ENCODE measurements around the gene CTCF.

CTCF gene

DNA sequence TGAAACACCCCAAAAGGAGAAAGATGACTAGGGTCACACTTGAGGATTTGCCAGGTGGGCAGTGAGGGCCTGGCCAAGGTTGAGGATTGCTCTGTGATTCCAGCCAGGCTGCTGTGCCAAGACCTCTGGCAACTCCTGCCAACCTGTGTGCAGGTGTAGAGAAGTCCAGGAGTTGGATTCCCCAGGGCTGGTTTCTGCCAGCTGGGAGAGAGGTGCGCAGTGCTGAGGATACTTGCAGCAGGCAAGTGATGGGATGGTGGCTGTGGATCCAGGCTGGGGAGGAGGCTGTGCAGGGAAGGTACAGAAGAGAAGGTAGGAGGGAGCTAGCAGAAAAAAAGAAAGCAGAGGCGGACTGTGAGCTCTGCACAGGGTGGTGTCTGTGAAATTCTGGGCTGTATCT, 27.1 kb upstream of the CTCF start:
- no peak for DNase-seq

DNA sequence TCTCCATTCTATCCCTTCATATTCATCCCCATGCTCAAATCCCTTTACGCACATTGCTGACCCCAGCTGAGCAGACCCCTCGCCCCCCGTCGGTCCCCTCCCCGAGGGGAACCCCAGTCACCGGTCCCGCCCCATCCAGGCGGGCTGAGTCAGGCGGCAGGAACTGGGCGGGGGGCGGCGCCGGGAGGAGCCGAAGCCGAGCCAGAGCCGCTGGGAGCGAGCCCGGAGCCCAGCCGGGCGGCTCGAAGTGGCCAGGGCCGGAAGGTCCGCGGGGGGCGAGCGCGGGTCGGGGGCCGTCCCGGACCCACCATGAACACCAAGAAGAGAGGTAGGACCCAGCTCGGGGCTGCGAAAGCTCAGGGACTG, 25.1 kb upstream of the CTCF start:
- DNase-seq, result peak; percentile 50

DNA sequence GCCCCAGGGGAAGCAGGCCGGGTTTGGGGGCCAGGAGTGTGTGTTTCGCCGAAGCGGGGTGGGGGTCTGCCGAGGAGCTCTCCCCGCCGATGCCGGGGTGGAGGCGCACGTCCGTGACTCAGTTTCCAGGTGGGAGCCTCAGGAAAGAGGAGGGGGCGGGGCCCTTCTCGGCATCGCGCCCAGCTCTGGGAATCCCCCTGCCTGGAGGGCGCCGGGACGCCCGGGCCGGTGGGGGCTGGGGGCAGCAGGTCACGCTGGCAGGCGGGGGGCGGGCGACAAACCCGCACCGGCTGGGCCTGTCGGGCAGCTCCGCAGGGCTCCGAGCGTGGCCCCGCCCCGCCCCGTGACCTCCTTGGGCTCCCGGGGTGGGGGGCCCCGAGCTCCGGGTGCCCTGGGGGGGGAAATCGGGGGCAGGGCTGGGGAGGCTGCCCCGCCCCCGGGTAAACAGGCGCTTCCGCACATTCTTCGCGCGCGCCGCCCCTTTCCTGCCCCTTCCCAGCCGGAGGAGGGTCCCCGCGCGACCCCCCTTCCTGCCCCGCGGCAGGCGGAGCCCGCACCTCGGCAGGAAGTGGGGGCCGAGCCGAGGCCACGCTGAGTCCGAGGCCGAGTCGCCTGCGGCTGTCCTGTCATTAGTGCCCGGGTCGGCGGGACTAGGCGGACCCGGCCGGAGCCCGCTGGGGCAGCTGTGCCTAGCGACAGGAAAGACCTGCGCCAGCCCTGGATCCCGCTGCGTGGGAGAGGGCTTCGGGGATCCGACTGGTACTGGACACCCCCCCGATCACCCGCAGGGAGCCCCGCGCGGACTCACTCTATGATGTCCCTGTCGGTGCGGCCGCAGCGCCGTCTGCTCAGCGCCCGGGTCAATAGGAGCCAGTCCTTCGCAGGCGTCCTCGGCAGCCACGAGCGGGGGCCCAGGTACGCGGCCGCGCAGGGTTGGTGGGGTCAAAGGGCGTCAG, 24.4 kb upstream of the CTCF start:
- no peak for DNase-seq

DNA sequence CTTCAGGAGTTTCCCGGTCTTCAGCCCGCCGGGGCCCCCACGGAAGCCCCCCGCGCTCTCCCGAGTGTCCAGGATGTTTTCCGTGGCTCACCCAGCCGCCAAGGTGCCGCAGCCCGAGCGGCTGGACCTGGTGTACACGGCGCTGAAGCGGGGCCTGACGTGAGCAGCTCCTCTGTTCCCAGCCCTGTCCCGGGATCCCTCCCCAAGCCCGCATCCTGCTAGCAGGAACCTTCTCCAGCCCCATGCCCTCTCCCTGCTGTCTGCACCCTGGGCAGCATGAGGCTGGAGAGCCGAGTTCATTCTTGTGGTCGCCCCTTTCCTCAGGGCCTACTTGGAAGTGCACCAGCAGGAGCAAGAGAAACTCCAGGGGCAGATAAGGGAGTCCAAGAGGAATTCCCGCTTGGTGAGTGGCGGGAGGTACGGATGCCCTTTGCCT, 23.6 kb upstream of the CTCF start:
- no peak for DNase-seq

DNA sequence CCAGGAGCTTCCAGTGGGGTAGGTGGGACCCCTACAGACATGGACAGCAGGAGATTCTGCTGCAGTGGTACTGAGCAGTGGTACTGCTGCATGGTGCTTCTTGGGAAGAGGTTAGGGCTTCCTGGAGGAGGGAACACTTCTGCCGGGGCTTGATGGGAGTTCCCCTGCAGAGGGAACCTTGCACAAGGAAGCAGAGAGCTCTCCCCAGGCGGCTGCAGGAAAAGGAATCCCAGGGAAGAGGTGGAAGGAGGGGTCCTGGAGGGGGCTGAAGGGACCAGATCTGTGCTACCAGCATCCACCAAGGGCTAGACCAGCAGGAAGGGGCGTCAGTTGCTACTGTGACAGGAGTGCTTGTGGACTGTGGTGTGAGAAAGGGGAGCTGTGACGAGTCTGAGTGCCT, 23.1 kb upstream of the CTCF start:
- no peak for DNase-seq

DNA sequence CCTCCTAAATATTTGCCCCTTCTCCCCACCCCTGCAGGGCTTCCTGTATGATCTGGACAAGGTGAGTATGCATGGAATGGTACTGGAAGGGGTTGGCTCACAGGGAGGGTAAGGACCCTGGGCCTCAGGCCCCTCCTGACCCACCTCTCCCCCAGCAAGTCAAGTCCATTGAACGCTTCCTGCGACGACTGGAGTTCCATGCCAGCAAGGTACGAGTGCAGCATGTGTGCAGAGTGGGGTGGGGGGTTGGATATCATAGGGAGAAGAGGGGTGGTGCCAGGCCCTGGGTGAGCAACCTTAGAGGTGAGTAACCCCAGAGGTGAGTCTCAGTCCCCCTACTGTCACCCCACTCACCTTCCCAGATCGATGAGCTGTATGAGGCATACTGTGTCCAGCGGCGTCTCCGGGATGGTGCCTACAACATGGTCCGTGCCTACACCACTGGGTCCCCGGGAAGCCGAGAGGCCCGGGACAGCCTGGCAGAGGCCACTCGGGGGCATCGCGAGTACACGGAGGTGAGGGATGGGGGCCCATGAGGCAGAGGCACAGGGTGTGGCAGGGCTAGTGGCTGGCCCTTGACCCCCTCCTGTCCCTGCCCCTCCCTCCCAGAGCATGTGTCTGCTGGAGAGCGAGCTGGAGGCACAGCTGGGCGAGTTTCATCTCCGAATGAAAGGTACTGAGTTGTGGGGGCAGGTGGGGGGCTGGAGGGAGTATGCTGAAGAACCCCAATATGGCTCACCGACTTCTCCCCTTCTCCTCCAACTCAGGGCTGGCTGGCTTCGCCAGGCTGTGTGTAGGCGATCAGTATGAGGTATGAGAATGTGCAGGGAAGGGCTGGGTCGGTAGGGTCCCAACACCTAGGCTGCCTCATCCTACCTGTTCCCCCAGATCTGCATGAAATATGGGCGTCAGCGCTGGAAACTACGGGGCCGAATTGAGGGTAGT, 22.4 kb upstream of the CTCF start:
- DNase-seq, result no peak

DNA sequence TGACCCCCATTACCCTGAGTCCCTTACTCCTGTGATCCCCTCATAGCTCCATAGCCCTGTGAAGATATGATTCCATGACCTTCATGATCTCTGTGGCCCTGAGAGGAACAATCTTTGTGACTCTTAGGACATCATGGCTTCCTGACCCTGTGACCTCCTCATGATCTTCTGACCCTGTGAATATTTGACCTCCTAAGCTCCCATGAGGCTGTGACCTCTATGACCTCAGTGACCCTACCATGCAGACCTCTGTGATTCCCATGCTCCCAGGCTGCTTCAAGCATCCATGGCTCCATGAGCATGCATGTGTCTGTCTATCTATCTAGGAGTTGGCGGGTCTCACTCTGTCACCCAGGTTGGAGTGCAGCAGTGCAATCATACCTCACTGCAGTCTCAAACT, 21.6 kb upstream of the CTCF start:
- DNase-seq, result no peak

DNA sequence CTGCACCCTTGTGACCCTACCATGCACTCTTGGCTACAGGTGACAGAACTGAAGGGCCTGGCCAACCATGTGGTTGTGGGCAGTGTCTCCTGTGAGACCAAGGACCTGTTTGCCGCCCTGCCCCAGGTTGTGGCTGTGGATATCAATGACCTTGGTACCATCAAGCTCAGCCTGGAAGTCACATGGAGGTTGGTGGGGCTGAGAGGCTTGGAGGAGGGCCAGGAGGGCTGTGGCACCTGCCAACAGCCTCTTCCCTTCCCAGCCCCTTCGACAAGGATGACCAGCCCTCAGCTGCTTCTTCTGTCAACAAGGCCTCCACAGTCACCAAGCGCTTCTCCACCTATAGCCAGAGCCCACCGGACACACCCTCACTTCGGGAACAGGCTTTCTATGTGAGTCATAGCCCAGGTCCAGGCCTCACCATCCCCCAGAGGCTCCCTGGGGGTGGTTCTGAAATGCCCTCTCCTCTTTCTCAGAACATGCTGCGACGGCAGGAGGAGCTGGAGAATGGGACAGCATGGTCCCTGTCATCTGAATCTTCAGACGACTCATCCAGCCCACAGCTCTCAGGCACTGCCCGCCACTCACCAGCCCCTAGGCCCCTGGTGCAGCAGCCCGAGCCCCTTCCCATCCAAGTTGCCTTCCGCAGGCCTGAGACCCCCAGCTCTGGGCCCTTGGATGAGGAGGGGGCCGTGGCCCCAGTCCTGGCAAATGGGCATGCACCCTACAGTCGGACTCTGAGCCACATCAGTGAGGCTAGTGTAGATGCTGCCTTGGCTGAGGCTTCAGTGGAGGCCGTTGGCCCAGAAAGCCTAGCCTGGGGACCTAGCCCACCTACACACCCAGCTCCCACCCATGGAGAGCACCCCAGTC, 20.7 kb upstream of the CTCF start:
- DNase-seq, result no peak

DNA sequence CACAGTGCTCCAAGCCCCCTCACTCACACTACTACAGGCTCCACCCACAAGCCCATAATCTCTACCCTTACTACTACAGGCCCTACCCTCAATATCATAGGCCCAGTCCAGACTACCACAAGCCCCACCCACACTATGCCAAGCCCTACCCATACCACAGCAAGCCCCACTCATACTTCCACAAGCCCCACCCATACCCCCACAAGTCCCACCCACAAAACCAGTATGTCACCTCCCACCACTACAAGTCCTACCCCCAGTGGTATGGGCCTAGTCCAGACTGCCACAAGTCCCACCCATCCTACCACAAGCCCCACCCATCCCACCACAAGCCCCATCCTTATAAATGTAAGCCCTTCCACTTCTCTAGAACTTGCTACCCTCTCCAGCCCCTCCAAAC, 19.9 kb upstream of the CTCF start:
- DNase-seq, result peak; percentile 59

DNA sequence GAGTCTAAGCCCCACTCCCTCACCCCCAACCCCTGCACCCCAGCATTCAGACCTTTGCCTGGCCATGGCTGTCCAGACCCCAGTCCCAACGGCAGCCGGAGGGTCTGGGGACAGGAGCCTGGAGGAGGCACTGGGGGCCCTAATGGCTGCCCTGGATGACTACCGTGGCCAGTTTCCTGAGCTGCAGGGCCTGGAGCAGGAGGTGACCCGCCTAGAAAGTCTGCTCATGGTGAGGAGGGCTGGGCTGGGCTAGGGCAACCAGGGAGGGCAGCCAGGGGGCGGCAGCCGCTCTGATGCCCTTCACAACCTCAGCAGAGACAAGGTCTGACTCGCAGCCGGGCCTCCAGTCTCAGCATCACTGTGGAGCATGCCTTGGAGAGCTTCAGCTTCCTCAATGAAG, 19.3 kb upstream of the CTCF start:
- no peak for DNase-seq

DNA sequence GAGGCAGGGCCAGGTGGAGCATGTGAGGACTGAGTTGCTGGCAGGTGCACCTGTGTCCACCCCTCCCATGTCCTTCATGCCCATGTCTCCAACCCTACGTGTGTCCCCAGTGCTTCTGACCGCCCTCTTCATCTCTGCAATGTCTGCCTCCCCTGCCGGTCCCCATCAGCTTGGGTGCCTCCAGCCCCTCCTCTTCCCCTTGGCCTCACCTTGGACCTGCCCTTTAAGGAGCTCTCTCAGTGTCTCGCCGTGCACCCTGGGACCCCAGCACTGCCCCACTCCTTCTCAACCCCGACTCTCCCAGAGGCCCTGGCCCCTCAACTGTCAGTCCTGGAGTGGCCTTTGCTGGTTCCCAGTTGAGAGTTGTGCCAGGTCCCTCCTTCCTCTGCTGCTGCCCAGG, 18.7 kb upstream of the CTCF start:
- no peak for DNase-seq

DNA sequence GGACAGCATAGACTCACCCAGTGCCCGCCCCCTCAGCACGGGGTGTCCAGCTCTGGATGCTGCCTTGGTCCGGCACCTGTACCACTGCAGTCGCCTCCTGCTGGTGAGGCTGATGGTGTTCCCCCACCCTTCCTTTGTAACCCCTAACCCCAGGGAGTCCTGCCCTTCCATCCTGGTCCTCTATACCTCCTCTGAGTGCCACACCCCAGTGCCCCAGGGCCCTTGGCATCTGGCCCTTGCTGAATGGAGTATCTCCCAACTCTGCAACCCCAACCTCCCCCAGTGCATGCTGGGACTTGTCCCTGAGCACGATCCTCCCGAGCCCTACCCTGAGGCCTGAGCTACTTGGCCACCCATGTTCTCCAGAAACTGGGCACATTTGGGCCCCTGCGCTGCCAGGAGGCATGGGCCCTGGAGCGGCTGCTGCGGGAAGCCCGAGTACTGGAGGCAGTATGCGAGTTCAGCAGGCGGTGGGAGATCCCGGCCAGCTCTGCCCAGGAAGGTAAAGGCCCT, 17.9 kb upstream of the CTCF start:
- DNase-seq, result no peak

DNA sequence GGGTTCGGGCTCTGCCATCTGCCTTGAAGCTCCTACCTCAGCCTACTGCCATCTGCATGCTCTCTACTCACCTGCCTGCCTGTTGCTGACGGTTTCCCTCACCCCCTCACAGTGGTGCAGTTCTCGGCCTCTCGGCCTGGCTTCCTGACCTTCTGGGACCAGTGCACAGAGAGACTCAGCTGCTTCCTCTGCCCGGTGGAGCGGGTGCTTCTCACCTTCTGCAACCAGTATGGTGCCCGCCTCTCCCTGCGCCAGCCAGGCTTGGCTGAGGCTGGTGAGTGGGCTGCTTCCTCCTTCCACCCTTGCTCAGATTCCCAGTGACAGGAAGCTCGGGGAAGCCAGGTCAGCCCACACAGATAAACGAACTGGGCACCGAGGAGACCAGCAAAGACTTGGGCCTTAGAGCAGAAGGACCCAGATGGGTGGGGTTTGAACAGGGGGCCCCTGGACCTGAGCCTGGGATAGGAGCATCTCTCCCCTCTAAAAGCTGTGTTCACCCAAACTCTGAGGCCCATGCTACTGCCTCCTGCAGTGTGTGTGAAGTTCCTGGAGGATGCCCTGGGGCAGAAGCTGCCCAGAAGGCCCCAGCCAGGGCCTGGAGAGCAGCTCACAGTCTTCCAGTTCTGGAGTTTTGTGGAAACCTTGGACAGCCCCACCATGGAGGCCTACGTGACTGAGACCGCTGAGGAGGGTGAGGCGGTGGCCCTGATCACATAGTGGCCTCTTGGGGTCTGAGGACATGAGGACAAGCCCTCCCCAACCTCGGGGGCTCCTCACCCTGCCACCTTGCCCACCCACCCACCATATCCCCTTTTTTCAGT, 17.3 kb upstream of the CTCF start:
- DNase-seq, result no peak

DNA sequence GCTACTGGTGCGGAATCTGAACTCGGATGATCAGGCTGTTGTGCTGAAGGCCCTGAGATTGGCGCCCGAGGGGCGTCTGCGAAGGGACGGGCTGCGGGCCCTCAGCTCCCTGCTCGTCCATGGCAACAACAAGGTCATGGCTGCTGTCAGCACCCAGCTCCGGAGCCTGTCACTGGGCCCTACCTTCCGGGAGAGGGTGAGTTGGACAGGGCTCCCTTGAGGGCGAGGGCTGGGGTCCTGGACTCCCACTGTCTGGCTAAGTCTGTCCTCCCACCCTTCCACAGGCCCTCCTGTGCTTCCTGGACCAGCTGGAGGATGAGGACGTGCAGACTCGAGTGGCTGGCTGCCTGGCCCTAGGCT, 16.7 kb upstream of the CTCF start:
- no peak for DNase-seq

DNA sequence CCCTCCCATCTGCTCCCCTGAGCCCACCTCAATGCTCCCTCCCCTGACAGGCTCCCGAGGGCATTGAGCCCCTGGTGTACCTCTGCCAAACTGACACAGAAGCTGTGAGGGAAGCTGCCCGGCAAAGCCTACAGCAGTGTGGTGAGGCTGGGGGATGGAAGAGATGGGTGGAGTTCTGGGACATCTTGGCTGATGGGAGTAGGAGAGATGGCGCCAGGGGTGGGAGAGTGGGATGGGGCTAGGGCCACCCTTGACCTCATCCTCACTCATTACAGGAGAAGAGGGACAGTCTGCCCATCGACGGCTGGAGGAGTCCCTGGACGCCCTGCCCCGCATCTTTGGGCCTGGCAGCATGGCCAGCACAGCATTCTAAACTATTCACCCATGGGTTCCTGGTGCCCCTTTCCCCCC, 16.2 kb upstream of the CTCF start:
- no peak for DNase-seq

DNA sequence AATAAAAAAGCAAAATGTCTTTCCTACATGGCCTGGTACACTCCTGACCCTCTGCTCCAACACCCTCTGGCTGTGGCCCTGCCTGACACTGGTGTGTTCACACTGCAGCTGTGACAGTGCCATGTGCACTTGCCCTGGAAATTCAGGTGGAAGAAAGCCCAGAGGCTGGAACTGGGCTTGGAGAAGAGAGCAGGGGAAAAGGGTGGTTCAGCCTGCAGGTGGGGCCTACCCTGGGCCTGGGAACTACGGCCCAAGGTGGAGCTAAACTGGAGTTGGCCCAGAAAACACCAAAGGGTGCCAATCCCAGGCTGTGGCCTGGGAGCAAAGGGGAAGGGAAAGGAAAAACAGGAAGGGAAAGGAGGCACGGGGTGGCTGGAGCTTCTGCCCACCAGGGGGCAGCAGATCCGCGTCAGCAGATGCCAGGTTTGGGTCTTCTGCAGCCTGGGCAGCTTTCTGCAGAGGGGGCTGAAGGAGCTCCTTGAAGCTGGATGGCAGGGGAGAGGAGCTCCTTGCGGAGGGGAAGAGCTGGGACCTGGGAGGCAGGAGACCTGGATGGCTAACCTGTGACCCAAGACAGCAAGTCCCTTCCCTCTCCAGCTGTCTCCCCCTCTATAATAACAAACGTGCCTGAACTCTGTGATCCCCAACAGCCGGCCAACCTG, 15.4 kb upstream of the CTCF start:
- DNase-seq, result peak; percentile 58

DNA sequence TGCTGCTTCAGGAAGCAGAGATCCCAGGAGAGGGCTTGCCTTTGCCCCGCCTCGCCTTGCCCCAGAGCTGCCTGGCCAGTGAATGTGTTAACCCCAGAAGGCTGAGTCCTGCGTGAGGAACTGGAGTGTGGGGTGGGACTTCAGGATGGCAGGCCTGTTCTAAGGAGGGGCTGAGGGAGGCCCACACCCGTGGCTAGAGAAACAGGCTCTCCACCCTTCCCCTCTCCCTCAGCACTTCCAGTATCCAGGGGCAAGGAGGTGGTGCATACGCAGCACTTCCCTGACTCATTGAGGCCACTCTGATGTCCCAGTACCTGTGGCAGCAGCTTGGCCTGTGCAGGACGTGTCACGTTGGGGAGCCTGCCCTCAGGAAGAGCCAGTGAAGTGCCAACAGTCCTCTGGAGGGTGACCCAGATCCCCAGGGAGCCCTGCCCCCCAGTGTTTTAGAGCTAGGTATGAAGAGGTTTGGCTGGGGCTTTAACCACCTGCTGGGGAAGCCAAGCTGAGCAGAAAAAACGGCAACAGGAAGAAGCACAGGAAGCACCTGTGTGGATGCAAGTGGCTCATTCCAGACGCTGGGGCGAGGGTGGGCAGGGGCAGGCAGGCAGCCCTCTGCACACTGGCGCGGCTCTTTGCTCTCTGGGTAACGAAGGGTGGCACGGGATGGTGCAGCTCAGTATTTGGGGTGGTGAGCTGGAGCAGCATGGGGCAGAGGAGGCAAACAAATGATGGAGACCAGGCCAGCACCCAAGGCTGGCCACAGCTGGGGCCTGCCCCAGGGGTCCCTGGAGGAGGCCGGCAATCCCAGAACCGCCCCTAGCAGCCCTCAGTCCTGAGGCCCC, 14.7 kb upstream of the CTCF start:
- no peak for DNase-seq

DNA sequence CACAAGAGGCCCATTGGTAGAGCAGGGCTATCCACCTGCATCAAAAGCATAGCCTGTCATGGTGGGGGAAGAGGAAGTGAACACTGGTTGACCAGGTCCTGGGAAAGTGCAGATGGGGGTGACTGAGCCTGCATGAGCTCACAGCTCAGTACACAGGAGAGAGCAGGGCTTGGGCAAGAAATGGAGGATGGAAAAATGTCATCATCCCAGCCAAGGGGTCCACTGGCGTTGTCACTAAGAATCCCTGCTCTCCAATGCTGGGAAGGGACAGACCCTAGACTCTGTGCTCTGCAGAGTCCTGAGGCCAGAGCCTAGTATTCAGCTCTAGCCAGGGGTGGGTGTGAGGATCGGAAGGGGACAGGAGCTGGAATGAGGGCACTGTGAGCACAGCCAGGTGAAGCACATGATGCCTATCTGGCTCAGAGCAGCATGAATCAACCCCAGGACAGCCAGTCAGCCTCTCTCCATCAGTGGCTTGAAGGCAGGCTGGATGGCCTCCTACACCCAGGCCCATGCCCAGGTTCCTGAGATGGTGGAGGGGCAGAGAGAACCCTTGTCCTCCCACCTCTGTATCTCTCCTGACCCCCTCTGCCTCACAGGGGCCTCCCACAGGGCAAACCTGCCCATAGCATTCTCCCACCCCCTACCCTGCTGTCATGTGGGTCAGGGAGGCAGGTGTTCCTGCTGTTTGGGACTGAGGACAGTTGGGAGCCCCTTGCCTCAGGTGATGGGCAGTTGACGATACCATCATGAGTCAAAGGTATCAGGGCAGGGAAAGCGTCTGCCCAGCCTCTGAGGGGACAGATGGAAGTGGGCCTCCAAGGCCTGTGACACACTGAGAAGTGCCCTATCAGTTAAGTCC, 13.8 kb upstream of the CTCF start:
- DNase-seq, result no peak

DNA sequence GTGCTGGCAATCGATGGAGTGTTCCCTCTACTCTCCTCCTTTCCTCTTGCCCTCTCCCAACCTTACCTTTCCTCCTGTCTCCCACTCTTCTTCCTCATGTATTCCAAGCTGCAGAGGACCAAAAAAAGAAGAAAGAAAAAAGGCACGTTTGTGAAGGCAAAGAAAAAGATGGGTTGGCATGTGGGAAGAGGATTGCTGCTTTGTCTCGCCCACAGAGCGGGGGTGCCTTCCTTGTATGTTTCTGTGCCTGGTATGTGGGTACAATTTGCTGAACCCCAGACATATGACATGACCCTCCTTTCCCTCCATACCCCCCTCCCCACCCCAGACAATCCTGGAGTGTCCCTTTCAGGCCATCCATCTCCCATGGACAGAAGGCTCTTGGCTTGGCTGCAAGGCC, 13.1 kb upstream of the CTCF start:
- no peak for DNase-seq

Data from fibroblast of skin of abdomen (primary cell).